ENCODE results near the gene NRG3.

The NRG3 gene

GRCh38 chr10:81900989-81901388, 26.0 kb downstream of the NRG3 start:
- no peak overlapping the region for H3K27ac ChIP-seq
- TF ChIP-seq CTCF (conservative IDR thresholded peaks at IDR 0.05), result no peak

GRCh38 chr10:81903472-81903871, 28.5 kb downstream of the NRG3 start:
- TF ChIP-seq CTCF (conservative IDR thresholded peaks at IDR 0.05), result no peak
- no peak overlapping the region for H3K27ac ChIP-seq

GRCh38 chr10:81905161-81905560, 30.2 kb downstream of the NRG3 start:
- TF ChIP-seq CTCF (conservative IDR thresholded peaks at IDR 0.05), result no peak
- H3K27ac ChIP-seq, result no peak overlapping the region

- no peak for TF ChIP-seq CTCF (conservative IDR thresholded peaks at IDR 0.05)
Observed at GRCh38 chr10:81909453-81909852, 34.5 kb downstream of the NRG3 start.

GRCh38 chr10:81911328-81911727, 36.3 kb downstream of the NRG3 start:
- no peak for TF ChIP-seq CTCF (conservative IDR thresholded peaks at IDR 0.05)
- no peak overlapping the region for H3K27ac ChIP-seq

More at GRCh38 chr10:81909453-81909852, 34.5 kb downstream of the NRG3 start:
- H3K27ac ChIP-seq, result no peak overlapping the region

- TF ChIP-seq CTCF (conservative IDR thresholded peaks at IDR 0.05), result no peak
- no peak overlapping the region for H3K27ac ChIP-seq
Observed at GRCh38 chr10:81914736-81915503, 39.9 kb downstream of the NRG3 start.

GRCh38 chr10:81915504-81915897, 40.5 kb downstream of the NRG3 start:
- TF ChIP-seq CTCF (conservative IDR thresholded peaks at IDR 0.05), result no peak

More at GRCh38 chr10:81915504-81915897, 40.5 kb downstream of the NRG3 start:
- H3K27ac ChIP-seq, result no peak overlapping the region

All from VCaP (cell line).